ENCODE data around the gene DIP2C. TPM values are rescaled to one million over a fixed set of nuclear protein-coding genes. Genes with fewer than 3 reads are reported as not detected.

Gene DIP2C
- total RNA-seq, 1 donor from 2014 or later, result 30.8 TPM

DNA sequence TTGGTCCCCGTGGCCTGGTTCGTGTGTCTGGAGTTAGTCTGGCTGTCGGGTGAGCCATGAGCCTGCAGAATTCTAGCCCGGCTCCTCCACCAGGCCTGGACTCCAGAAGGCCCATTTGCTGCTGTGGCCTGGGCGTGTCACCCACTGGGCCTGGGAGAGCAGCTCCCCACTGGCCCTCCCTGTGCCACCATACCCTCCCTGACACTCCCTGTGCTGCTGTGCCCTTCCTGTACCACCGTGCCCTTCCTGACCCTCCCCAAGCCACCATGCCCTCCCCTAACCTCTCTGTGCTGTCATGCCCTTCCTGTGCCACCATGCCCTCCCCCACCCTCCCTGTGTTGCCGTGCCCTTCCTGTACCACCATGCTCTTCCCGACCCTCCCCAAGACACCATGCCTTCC is 39.1 kb upstream of the DIP2C start:
- Histone ChIP-seq H3K4me3 (no peak overlapping the region), H3K4me1 (no peaks in the 10 kb centered on the region), H3K27me3 (ENCODE audit: low read depth) (peaks cover 29% of the 10 kb centered on the region), H3K36me3 (no peaks in the 10 kb centered on the region), H3K27ac (replicated peaks) (no peak overlapping the region), H3K9me3 (replicated peaks) (no peaks in the 10 kb centered on the region)
- DNase-seq, result no peak
- TF ChIP-seq, protein P1, sequence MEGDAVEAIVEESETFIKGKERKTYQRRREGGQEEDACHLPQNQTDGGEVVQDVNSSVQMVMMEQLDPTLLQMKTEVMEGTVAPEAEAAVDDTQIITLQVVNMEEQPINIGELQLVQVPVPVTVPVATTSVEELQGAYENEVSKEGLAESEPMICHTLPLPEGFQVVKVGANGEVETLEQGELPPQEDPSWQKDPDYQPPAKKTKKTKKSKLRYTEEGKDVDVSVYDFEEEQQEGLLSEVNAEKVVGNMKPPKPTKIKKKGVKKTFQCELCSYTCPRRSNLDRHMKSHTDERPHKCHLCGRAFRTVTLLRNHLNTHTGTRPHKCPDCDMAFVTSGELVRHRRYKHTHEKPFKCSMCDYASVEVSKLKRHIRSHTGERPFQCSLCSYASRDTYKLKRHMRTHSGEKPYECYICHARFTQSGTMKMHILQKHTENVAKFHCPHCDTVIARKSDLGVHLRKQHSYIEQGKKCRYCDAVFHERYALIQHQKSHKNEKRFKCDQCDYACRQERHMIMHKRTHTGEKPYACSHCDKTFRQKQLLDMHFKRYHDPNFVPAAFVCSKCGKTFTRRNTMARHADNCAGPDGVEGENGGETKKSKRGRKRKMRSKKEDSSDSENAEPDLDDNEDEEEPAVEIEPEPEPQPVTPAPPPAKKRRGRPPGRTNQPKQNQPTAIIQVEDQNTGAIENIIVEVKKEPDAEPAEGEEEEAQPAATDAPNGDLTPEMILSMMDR (IDR thresholded peaks at IDR 0.05; ENCODE audit: borderline replicate concordance), result no peak
- intact Hi-C loops (cut with micrococcal nuclease), result no loop called here

GRCh38 chr10:727162-727790 is 37.8 kb upstream of the DIP2C start:
- H3K27me3 ChIP-seq (ENCODE audit: low read depth), result peaks cover 23% of the 10 kb centered on the region
- H3K36me3 ChIP-seq, result no peaks in the 10 kb centered on the region
- H3K4me1 ChIP-seq, result no peaks in the 10 kb centered on the region
- no peak overlapping the region for H3K4me3 ChIP-seq
- no peaks in the 10 kb centered on the region for H3K9me3 ChIP-seq (replicated peaks)
- intact Hi-C loops (cut with micrococcal nuclease), result no loop called here
- no peak overlapping the region for H3K27ac ChIP-seq (replicated peaks)
- TF ChIP-seq, protein P1 (IDR thresholded peaks at IDR 0.05; ENCODE audit: borderline replicate concordance), result no peak
- no peak for DNase-seq

DNA sequence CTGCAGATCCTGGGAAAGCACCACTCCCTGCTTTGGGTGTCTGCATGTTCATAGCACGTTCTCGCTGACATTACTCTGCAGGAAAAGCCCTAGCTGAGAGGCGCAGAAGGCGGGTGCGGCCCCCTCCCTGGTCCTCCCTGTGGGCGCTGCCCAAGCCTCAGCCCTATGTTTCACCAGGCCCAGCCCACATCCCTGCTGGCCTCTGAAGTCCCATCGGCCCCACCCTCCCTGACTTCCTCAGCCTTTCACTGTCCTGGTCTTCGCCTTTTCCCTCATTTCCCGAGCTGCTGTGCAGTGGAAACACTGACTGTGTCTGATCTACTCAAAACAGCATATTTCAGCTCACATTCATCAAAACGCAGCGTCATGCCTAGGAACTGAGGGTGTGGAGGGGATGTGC is 36.3 kb upstream of the DIP2C start:
- Histone ChIP-seq H3K4me3 (no peak overlapping the region), H3K27ac (replicated peaks) (no peak overlapping the region), H3K9me3 (replicated peaks) (no peaks in the 10 kb centered on the region), H3K27me3 (ENCODE audit: low read depth) (peaks cover 8% of the 10 kb centered on the region), H3K4me1 (no peaks in the 10 kb centered on the region), H3K36me3 (no peaks in the 10 kb centered on the region)
- DNase-seq, result no peak
- TF ChIP-seq, protein P1 (IDR thresholded peaks at IDR 0.05; ENCODE audit: borderline replicate concordance), result no peak
- intact Hi-C loops (cut with micrococcal nuclease), result no loop called here

DNA sequence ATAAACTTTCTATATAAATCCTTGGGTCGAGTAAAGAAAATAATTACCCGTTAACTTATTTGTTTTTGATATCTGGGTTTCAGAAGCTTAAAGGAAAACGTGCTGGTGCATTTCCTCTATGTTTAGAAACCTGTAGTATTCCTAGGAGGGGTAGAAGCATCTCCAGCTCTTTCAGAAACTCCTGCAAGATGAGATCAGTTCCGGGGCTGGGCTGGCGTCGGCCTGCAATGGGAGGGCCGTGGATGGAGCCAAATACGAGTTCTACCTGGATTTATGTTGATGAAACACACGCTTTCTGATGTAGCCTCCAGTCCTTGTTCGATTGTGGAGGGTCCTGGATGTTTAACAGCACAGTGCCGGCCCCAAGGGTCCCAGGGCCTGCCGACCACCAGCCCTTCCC is 35.8 kb upstream of the DIP2C start:
- H3K27ac ChIP-seq (replicated peaks), result no peak overlapping the region
- peaks cover 4% of the 10 kb centered on the region for H3K27me3 ChIP-seq (ENCODE audit: low read depth)
- H3K4me3 ChIP-seq, result no peak overlapping the region
- H3K9me3 ChIP-seq (replicated peaks), result no peaks in the 10 kb centered on the region
- TF ChIP-seq, protein P1 (IDR thresholded peaks at IDR 0.05; ENCODE audit: borderline replicate concordance), result no peak
- H3K4me1 ChIP-seq, result no peaks in the 10 kb centered on the region
- no peak for DNase-seq
- intact Hi-C loops (cut with micrococcal nuclease), result no loop called here
- no peaks in the 10 kb centered on the region for H3K36me3 ChIP-seq

DNA sequence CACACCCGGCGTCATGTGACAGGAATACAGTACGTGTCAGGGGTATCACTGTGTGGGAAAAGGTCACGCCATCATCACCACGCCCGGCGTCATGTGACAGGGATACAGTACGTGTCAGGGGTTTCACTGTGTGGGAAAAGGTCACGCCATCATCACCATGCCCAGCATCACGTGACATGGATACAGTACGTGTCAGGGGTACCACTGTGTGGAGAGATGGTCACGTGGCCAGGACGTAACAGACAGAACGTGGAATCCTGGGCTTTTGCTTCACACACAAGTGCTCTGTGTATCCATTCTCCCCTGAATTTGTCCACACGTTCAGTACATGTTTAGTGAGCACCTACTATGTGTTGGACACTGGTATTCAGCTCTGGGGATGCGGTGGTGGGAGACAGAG is 34.5 kb upstream of the DIP2C start:
- H3K36me3 ChIP-seq, result no peaks in the 10 kb centered on the region
- TF ChIP-seq, protein P1 (IDR thresholded peaks at IDR 0.05; ENCODE audit: borderline replicate concordance), result no peak
- H3K4me1 ChIP-seq, result no peaks in the 10 kb centered on the region
- H3K9me3 ChIP-seq (replicated peaks), result no peaks in the 10 kb centered on the region
- intact Hi-C loops (cut with micrococcal nuclease), result no loop called here
- H3K4me3 ChIP-seq, result no peak overlapping the region
- peaks cover 4% of the 10 kb centered on the region for H3K27me3 ChIP-seq (ENCODE audit: low read depth)
- DNase-seq, result no peak
- no peak overlapping the region for H3K27ac ChIP-seq (replicated peaks)
